Astrocyte of the cerebellum (primary cell): ENCODE data around the gene PPP3CA.
A peak's percentile ranks its signal among the peaks of the same experiment; 100 is the strongest.

Experiments used
- DNase-seq: peaks from one replicate; pipeline ENCODE4 v3.0.0-alpha.2; 2011; ENCODE audit warnings: low read depth
- H3K4me3 ChIP-seq: 2 replicates; pipeline ENCODE4 v1.5.1; 2011; ENCODE audit warnings: mild to moderate bottlenecking, low read depth, low read length, moderate library complexity
- in situ Hi-C: cut with HindIII; loops from 2 replicates; pipeline ENCODE4 v1.10.0; 2017; ENCODE audit warnings: low sequenced_read_pairs
- TF ChIP-seq, protein P1 (sequence below): IDR thresholded peaks from 2 replicates; pipeline ENCODE4 v1.5.1; 2012; ENCODE audit warnings: low read length, low read depth, moderate library complexity, mild to moderate bottlenecking; ENCODE audit errors: missing control alignments

The PPP3CA gene

DNA sequence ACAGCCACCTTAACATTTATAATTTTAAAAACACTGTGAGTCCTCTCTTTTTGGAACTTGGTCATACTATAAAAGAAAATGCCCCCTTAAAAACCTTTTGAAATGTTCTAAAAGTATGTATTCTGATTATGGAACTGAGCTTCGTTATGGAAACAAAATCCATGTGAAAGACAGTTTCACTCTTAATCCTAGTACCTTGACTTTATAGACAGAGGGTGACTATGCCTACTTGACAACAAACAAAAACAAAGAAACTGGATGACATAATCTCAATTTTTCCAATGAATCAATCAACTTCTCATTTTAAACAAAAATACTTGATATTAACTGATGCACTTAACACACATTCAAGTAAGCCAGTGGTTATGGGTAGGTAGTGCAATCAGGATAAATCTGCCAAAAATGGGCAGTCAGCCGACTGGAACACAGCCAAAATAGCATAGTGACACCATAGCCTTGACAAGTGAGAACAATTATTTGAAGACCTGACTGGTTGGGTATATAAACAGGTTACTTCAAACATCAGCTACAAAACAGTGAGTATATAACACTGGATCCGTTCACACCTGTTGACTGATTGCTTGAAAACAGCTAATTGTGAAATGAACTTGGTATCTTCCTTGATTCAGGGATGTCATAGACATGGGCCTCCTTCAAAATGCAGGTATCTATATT is 265.5 kb downstream of the PPP3CA start:
- in situ Hi-C loops = no loop called here
- no peak overlapping the region for H3K4me3 ChIP-seq
- TF ChIP-seq, protein P1, sequence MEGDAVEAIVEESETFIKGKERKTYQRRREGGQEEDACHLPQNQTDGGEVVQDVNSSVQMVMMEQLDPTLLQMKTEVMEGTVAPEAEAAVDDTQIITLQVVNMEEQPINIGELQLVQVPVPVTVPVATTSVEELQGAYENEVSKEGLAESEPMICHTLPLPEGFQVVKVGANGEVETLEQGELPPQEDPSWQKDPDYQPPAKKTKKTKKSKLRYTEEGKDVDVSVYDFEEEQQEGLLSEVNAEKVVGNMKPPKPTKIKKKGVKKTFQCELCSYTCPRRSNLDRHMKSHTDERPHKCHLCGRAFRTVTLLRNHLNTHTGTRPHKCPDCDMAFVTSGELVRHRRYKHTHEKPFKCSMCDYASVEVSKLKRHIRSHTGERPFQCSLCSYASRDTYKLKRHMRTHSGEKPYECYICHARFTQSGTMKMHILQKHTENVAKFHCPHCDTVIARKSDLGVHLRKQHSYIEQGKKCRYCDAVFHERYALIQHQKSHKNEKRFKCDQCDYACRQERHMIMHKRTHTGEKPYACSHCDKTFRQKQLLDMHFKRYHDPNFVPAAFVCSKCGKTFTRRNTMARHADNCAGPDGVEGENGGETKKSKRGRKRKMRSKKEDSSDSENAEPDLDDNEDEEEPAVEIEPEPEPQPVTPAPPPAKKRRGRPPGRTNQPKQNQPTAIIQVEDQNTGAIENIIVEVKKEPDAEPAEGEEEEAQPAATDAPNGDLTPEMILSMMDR = no peak
- DNase-seq = no peak

DNA sequence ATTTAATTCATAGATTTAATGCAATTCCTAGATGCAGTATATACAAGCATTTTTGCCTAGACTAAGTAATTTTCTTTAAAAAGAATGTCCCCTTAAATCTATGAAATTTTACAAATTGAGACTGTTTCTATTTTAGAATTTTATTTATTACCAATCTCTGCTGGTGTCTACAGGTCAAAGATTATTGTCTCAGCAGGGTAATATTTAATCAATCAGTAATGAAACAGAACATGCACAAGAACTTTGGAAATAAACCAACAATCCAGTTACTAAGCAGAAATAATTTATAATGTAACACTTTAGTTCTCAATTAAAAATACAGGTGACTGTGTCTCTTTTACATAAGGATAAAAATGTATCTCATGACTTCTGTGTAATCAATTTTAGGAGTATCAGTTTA is 266.2 kb downstream of the PPP3CA start:
- no peak overlapping the region for H3K4me3 ChIP-seq
- in situ Hi-C loops = no loop called here

DNA sequence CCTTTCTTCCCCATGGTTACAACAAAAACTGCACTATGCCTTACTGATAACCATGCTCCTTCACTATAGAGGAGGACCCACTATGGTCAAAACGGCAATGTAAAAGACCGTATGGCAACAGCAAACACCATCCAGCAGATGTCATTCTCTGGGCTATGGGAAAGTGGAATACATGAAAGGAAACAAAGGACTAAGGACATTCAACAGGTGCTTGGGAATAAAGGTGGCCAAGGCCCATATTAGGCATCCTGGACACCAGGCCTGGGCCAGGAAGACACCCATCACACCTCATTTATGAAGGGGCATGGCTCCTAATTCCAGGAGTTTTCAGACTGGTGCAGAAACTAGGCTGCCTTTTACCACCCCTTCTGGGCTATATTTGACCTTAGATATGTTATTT is 268.4 kb downstream of the PPP3CA start:
- DNase-seq = no peak
- TF ChIP-seq, protein P1 = no peak
- no peak overlapping the region for H3K4me3 ChIP-seq
- in situ Hi-C loops = no loop called here

More for the DNA sequence above, 266.2 kb downstream of the PPP3CA start:
- DNase-seq = no peak
- TF ChIP-seq, protein P1 = no peak

DNA sequence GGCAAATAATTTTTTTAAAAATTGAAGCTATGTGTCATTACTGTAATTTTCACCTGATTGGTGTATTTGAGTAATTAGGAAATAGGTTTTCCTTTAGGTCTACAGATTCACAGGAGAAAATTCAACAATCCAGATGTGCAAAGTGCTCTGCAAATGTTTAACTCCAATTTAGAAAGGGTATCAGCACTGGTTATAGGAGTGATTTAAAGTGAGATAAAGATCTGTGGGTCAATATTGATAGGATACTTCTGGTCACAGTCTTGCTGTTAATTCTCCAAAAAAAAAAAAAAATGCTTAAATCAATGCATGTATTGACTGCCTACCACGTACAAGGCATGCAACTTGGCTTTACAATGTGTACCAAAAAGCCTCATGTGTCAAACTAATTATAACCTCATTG is 271.3 kb downstream of the PPP3CA start:
- in situ Hi-C loops = no loop called here
- no peak overlapping the region for H3K4me3 ChIP-seq
- TF ChIP-seq, protein P1 = no peak
- DNase-seq = no peak

DNA sequence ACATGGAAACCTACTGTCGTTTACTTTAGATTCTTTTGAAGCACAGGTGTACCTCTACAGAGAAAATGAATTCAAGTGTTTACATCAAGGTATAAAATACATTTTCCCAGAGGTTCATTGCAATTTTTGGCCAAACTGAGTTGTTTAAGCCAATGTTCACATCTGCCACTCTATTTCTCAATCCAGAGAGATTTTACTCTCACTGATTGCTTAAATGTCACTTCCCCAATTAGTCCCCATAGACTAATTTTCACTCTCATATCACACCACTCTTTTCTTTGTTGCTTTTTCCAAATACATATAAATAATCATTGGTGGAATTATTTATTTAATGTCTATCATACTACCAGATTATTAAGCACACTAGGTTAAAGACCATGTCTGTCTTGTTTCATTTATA is 271.8 kb downstream of the PPP3CA start:
- TF ChIP-seq, protein P1 = no peak
- DNase-seq = no peak
- in situ Hi-C loops = no loop called here

DNA sequence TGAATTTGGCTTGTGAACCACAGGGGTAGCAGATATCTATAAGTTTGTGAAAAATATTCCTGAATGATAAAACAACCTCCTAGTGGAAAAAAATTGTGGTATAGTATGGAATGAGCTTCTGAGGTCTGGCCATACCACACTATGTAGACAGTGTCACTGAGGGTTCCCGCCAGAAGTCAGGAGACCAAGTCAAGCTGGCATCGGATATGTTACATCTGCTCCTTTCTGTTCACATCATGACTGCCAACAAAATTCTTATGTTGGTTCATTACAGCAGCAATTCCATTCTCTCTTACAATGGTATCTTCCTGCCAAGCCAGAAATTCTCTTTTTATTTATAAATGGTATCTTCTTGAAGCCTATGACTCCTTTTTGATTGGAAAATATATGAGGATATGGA is 273.0 kb downstream of the PPP3CA start:
- TF ChIP-seq, protein P1 = no peak

More for the DNA sequence above, 271.8 kb downstream of the PPP3CA start:
- no peak overlapping the region for H3K4me3 ChIP-seq

More for the DNA sequence above, 273.0 kb downstream of the PPP3CA start:
- in situ Hi-C loops = no loop called here
- DNase-seq = peak; percentile 2
- no peak overlapping the region for H3K4me3 ChIP-seq
